Activated CD4-positive, alpha-beta T cell treated with anti-CD3 and anti-CD28 coated beads for 4 hours (primary cell): Measurements from ENCODE around the gene RGS13.

Source experiments
- DNase-seq, 2 donors: peaks; one replicate each; pipeline ENCODE4 v3.0.0-alpha.2; 2020

The RGS13 gene

DNA sequence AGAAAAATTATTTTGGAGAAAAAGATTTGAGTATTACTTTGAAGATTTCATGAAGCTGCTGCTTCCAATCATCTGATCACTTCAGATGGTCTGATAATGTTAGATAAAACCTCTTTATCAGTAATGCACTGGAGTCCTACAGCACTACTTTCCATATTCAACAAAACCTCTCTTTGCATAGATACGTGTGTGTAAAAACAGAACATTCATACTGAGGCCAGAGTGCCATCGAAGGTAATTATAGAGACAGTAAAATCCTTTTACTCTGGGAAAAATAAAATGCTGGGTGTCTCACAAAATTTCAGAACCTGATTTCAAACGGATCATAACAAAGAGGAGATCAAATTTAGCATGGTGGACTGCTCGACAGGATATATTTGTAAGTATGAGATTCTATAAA lies at the start of gene RGS13:
RGS13 (plus strand) TSS at position 209 of the 400 bp plus-strand sequence. CDS start 8,188 bp downstream, outside the sequence.
- no peak for DNase-seq

DNA sequence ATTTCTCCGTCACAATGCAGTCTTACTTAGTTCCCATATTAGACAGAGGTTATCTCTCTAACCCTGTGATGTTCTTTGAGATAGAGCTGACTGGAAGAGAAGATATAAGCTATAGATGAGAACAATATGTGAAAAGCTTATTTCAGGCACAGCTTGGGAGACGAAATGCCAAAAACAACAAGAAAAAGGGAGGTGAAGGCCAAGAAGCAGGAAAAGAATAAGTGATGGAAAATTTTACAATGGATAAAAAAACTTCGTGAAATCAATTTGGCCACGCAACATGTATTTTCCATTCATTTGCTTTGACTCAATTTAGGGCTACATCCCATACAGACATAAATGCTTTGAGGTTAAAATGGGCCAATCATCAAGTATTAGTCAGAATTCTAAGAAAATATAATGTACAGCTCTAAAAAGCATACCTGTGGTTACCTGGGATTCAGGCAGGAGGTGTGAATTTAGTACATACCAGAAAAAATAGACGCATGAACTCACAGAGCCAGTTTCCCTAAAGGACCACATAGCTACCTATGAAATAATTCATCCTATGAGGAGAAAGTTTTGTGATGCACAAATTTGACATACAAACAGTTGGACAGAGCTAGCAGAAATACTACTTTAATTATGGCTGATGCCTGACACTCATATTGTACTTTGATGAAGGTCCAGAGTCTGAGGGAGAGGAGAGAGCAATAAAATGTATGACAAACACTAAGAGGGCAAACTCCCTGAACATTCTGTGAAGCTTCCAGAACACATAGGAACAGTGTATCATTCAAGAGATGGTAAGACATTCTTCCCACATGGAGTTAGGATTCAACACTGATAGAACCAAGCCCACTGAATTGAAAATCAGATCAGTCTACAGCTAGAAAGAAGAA lies 48.3 kb upstream of the RGS13 start:
- DNase-seq: no peak

DNA sequence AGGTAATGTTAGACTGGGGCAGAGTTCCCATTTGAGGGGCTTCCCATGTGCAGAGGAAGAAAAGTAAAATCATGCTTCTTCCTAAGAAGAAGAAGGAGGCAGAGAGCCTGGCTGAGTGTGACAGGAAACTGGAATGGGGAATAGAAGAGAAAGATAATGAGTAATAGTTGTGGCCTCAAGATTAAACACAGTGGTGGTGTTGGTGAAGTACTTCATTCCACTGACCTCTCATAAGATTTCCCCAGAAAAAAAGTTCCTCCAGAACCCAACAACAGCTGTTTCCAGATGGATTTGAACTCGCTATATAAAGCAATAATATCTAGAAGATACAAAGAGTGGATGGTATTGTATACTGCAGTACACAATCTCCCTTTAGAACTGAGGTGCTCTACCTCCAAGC lies 47.4 kb upstream of the RGS13 start:
- DNase-seq: no peak

DNA sequence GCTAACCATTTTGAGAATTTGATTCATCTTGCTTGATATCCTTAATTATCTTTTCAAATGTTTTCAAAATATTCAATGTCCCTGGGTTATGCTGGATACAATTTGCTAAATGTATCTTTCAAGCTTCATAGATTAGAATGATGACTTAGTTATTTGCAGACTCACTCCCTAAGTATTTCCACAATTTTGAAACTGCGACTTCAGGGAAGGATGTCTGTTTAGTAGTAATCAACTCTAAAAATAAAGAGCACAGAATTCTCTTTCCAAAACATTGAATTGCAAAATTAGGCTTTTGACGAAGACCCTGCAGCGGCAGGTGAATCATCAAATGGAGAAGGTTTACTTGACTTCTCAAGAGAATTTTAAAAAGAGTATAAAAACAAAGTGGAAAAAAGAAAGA lies 46.1 kb upstream of the RGS13 start:
- DNase-seq: no peak

DNA sequence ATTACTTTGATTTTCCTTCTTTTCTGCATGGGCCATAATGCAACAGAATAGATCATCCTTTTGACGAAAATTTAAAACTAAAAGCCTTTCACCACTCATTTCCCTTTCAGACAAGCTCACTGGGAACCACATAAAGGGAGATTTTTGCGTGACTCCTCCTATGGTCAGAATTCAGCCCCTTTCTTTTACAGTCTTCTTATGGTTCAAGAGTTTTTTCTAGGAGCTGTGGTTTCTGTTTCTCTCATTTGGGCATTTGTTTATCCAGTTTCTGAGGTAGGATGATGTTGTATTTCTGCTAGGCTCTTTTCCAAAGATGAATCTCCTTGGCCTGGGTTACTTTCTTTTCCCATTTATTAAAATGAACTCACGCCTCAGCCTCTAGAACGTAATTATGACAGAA lies 43.4 kb upstream of the RGS13 start:
- DNase-seq: no peak

DNA sequence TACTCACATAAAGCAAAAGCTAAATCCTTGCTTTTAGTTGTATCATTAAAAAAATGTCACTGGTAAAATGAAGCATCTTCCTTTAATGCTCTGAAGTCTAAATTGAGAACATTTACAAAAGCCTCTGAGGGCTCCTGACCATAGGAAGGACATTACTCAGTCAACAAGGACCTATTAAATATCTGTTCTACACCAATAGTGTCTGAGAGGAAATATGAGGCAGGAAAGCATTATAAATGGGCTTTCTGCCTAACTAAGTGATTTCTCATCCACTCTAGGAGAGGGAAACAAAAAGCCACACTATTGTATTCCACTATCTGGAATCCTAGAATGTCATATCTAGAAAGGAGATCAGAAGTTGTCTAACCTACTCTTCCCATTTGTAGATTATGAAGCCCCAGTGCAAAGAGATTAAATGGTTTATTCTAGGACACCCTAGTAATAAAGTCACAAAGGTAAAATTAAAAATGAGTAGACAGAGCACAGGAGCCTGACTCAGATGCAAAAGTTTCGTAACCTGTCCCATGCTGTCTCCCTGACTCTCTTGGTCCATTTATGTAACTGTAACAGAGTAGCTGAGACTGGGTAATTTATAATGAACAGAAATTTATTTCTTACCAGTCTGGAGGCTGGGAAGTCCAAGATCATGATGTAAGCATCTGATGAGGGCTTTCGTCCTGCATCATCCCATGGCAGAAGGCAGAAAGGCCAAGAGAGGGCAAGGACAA lies 42.8 kb upstream of the RGS13 start:
- DNase-seq: no peak

DNA sequence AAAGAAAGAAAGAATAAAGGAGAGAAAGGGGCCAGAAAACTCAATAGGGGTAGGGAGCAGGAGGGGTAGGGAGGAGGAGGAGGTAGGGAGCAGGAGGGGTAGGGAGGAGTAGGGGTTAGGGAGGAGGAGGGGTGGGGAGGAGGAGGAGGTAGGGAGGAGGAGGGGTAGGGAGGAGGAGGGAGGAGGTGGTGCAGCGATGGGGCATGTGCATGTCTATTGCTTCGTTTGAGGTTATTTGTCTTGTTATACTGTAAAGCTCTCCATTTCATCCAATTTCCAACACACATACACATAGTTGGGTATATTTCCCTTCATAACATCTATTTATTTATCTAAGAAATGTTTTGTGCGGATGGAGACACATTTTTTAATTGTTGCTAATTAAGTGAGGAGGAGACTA lies 40.6 kb upstream of the RGS13 start:
- DNase-seq: no peak

GRCh38 chr1:192598589-192598988 lies 37.4 kb upstream of the RGS13 start:
- no peak for DNase-seq

DNA sequence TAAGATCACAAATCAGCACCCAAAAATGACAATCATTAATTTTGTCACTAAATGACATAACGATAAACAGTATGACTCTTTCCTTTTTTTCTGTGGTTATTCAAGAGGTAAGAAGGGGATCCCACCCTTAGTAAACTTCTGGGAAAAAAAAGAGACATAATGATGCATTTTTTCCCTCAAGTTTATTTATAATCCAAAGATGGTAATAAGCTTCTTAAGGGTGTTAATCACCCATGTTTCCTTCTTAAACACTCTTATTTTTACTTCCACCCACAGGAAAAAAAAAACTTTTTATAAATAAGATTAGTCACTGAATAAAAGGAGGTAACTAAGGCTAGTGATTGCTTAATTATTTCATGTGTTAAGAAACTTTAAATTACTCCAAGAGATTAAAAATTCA lies 35.7 kb upstream of the RGS13 start:
- DNase-seq: no peak

- DNase-seq: no peak
Measured at GRCh38 chr1:192601143-192601542, 34.8 kb upstream of the RGS13 start.

GRCh38 chr1:192601567-192601966 lies 34.4 kb upstream of the RGS13 start:
- DNase-seq: no peak

GRCh38 chr1:192602757-192603156 lies 33.2 kb upstream of the RGS13 start:
- DNase-seq: no peak

GRCh38 chr1:192603218-192603787 lies 32.6 kb upstream of the RGS13 start:
- no peak for DNase-seq

DNA sequence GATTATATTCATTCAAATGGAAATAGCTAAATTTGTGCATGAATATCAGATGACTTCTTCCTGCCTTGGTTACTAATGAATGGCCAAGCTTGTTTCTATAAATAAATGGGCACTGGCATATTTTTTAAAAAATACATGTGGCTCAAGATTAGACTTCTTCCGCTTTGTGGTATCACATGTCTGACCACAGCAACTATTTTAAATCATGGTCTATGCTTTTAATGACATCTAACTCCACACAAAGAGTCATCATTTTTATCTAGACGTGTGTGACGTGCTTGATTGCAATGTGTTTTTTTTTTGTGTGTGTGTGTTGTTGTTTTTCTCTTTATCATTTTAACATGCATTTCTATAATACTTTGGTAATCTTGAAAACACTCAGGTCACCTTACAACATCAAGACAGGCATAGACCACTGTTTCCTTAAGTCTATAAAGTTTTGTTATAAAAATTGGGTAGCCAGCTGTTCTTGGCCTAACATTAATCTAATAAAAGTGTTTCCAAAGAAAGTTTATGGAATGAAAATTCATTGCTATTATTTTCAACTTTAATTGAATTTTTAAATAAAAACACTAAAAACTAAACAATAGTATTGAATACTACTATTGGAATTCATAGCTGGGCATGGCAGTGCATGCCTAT lies 30.8 kb upstream of the RGS13 start:
- DNase-seq: no peak

DNA sequence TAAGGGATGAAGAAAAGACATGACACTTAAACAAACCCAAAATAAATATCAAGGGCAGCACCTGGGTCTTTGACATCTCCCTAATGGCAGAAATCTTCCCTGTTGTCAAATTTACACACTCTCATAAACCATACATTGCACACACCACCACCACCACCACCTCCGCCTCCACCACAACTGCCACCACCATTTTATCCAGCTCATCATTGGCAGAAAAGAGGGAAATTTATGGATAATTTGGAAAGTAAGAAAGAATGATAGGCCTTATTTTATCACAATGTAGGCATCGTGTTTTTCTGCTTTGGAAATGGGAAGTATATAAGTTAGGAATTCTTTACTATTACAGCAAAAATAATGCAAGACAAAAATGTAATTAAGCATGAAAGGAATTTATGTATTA lies 27.3 kb upstream of the RGS13 start:
- no peak for DNase-seq

- DNase-seq: peak; percentile 41 to 55
Measured at GRCh38 chr1:192609110-192610079, 26.6 kb upstream of the RGS13 start.

- no peak for DNase-seq
Measured at GRCh38 chr1:192610112-192610889, 25.6 kb upstream of the RGS13 start.

DNA sequence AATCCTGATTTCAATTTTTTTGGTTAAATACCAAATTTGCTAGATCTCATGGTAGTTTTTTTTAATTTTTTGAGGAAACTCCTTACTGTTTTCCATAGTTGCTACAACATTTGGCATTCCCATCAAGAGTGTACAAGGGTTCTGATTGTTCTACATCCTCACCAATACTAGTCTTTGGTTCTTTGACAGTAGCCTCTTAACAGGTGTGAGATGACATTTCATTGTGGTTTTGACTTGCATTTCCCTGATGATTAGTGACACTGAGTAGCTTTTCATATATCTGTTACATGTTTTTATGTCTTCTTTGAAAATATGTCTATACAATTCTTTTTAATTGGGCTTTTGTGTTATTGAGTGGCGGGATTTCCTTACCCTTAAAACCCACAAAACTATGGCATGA lies 20.9 kb upstream of the RGS13 start:
- no peak for DNase-seq

GRCh38 chr1:192620071-192620635 lies 15.8 kb upstream of the RGS13 start:
- no peak for DNase-seq

DNA sequence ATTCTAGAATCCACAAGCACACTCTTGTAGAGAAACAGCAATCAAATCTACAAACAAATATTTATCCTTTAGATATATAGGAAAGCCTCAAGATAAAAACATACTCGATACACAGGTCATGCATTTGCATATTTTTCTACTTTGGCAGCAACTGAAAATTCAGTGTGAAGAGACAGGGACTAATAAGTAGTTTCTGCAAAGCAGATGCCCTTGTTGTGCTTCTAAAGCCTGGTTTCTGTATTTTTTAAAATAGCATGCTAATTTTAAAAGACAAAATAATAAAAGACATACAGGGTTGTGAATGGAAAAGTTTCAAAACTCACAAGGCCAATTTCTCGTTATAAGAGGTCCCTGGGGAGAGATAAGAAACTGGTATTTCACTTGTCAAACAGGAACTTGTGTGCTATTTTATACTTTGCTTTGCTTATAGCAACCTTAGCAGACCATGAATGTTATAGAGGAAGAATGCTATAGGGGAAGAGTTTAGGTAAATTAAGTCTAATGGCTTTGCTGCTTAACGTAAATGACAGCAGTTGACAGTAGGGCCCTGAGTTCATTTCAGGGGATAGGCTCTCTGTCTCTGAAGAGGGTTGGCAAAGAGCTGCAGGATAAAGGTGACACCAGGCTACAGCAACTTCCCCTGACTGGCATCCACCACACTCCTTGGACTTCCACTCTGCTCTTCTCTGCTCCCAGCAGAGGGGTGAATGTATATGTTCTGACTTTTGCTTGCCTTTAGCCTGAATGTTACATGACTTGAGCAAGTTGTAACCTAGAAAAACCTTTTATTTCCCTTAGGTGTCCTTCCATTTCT lies 9.4 kb upstream of the RGS13 start:
- no peak for DNase-seq
